Endothelial cell of hepatic sinusoid (primary cell): ENCODE data around the gene MEGF11.

Experiments used
- in situ Hi-C: cut with HindIII; loops from 2 replicates; pipeline ENCODE4 v1.10.0; 2017; ENCODE audit warnings: low sequenced_read_pairs

MEGF11 gene

DNA sequence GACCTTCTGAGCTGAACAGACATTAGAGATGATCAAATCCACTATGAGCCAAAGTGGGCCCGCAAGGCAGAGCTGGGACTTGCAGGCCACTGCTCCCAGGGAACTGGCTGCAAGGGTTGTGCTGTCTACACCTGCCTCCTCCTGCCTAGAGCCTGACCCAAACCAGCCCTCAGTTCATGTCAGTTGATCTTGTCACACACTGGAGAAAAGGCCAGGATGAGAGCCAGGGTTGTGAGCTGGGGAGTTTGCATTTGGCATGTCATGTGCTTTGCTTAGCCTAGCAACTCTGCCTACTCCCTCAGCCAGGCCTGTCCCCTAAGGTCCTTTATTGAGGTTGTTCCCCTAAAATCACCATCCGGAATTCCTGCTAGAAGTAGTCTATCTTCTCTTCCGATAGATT lies 316.5 kb downstream of the MEGF11 start:
- in situ Hi-C loops = no loop called here

- in situ Hi-C loops = no loop called here
Measured at GRCh38 chr15:65936282-65936681, 317.3 kb downstream of the MEGF11 start.

GRCh38 chr15:65935391-65935790 lies 318.2 kb downstream of the MEGF11 start:
- in situ Hi-C loops = no loop called here

DNA sequence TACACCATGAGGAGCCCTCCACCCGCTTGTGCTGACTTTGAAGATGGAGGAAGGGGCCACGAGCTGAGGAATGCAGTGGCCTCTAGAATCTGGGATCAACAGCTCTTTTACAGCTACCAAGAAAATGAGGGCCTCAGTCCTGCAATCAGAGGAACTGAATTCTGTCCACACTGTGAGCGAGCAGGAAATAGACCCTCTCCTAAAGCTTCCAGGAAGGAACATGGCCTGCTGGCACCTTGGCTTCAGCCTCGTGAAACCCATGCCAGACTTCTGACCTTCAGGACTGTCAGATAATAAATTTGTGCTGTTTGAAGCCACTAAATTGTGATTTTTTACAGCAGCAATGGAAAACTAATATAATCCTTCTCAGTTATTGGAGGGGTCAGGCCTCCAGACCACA lies 322.3 kb downstream of the MEGF11 start:
- in situ Hi-C loops = no loop called here

DNA sequence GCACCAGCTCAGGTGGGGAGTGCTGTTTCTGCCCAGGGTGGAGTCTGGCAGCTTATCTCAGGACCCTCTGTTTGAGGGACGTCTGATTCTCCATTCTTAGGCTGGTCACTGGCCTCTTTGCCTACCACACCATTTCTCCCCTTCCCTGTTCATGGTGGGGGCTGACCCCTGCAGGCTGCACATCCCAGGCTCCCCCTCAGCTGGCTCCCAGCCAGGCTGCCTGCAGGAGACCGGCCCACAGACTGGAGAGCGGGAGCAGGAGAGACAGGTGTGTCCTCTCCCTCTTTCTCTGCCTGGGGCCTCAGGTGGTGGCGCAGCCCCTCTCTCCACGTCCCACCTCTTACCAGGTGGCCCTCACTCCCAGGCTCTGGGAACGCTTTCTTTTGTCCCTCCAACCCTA lies 323.4 kb downstream of the MEGF11 start:
- in situ Hi-C loops = no loop called here

GRCh38 chr15:65929573-65929972 lies 324.0 kb downstream of the MEGF11 start:
- in situ Hi-C loops = no loop called here

GRCh38 chr15:65927545-65927944 lies 326.0 kb downstream of the MEGF11 start:
- in situ Hi-C loops = no loop called here

GRCh38 chr15:65926899-65927298 lies 326.7 kb downstream of the MEGF11 start:
- in situ Hi-C loops = no loop called here

DNA sequence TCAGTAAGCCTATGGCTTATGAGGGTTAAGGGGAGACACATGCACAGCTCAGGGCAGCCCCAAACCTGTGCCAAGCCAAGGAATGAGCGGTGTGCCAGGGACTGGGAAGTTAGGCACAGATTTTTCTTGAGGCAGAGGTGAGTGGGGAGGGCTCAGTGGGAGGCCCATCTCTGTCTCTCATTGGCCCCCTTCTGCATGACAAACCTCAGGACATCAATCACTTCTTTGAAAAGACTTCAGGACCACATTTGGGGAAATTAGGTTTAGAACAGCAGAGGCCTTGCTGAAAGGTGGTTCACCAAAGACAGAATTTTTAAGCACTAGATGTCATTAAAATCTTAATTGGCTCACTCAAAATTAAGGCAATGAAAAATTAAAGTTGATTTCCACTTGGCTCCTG lies 327.1 kb downstream of the MEGF11 start:
- in situ Hi-C loops = no loop called here

GRCh38 chr15:65925338-65925737 lies 328.2 kb downstream of the MEGF11 start:
- in situ Hi-C loops = no loop called here

DNA sequence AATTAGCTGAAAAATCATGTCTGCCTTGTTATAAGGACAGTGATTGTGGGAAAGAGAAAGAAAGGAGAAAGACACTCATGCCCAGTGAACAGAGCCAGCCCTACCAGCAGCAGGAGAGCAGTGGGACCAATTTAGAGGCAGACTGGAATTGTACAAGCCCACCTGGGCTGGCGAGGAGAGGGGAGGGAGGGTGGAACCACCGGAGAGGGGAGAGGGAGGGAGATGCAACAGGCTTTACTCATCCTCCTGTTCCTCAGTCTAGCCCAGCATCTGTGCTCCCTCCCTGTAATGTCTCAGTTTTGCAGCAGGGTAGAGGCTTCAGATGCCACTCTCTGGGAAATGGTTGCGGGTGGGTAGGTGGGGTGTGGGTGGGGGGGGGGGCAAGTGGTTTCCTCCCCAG lies 329.5 kb downstream of the MEGF11 start:
- in situ Hi-C loops = no loop called here

DNA sequence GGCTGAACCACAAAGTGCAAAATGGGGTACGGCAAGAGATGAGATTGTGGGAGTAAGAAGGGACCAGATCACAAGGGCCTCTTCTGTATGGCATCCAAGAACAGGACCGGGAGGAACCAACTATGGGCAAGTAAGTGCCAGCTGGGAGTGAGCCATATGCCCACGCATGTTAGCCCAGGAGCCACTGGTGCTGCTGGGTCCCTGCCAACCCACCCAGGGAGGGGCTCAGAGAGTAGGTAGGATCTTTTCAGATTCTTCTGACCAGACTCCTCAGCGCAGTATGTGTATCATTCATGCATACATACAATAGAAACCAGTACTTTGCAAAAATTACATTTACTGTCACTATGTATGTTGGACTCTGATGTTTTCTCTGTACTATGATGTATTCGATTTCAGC lies 330.3 kb downstream of the MEGF11 start:
- in situ Hi-C loops = no loop called here

DNA sequence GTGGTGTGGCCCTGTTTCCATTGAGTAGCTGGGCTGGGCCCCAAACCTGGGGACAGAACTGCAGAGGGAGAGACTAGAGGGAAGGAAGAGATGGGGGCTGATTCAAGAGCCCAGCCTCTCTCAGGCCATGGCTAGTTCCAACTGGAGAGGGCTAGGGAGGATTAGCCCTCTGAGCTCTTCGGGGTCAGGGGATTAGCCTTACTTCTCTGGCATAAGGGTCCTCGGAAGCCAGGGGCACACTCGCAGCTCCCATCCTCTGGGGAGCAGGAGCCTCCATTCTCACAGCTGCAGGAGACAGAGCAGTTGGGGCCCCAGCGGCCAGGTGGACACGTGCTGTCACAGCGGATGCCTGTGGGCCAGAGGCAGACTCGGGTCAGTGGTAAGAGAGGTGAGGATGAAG lies 330.9 kb downstream of the MEGF11 start:
- in situ Hi-C loops = no loop called here

DNA sequence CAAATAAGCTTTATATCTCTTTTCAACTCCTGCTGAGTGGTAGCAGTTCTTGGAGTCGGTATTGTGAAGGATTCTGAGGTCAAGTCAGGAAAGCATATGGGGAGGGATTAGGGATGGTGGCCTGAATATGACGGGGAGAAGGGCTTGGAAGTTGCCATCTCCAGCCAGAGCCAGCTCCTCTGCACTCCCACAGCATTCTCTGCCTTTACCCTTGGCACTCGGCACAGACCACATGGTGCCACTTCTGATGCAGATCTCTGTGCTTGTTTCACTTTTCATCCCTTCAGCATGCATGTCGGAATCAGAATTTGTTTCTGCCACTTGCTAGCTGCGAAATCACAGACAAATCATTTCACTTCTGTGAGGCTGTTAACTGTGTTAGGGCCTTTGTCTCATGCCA lies 331.8 kb downstream of the MEGF11 start:
- in situ Hi-C loops = no loop called here

- in situ Hi-C loops = no loop called here
Measured at GRCh38 chr15:65920825-65921309, 332.7 kb downstream of the MEGF11 start.

DNA sequence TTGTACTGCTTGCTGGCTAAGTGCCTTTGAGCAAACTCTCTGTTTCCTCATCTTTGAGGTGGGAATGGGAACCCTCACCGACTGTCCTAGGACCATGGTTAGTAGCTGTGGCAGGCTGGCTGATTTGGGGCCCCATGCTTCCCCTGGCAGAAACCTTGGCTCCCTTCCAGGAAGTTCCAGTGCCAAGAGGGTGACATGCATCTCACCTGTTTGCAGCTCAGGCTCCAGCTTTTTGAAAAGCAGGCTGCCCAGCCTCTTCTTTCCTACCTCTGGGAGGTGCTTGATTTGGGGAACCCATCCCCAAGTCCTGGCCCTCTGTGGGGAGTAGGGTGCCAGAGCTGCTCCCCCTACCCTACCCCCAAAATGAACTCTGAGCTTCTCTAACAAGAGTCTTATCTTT lies 333.4 kb downstream of the MEGF11 start:
- in situ Hi-C loops = no loop called here

GRCh38 chr15:65919353-65919752 lies 334.2 kb downstream of the MEGF11 start:
- in situ Hi-C loops = no loop called here

DNA sequence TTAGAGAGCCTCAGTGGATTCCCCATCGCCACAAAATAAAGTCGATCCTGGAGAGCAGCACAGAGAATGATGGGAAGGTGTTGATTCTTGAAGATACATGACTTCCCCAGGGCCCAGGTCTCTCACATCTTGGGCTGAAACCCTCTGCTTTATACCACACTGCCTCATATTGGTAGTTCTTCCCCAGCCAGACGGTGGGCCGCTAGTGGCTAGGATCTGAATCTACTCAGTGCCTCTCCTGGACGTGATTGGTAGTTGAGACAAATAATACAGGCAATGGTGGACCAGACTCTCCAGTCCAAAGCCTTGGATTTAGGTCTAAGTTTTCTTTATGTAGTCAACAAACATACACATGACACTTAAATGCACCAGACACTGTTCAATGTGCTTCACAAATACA lies 334.6 kb downstream of the MEGF11 start:
- in situ Hi-C loops = no loop called here

DNA sequence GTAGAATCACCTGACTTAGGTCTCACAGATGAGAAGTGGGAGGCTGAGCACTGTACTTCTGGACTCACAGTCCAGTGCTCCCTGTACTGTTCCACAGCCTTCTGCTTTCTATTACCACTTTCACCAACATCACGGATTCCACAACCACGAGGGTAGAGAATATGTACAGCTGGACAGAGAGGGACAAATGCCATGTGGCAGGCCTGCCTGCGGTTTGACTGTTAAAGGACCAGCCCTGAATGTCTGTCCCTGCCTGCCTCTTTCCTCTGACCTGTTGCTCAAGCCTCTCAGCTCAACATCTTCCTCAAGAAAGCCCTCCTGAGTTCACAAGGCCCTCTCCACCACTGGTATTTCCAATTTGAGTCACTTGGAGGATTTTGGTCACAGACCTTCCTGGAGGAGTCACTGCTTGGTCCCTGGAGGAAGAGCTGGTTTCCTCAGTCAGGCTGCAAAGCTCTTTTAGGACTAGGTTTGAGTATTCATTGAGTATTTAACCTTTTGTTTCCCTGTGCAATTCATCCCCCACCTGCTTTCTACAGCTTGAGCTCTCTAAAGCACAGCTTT lies 335.1 kb downstream of the MEGF11 start:
- in situ Hi-C loops = no loop called here

DNA sequence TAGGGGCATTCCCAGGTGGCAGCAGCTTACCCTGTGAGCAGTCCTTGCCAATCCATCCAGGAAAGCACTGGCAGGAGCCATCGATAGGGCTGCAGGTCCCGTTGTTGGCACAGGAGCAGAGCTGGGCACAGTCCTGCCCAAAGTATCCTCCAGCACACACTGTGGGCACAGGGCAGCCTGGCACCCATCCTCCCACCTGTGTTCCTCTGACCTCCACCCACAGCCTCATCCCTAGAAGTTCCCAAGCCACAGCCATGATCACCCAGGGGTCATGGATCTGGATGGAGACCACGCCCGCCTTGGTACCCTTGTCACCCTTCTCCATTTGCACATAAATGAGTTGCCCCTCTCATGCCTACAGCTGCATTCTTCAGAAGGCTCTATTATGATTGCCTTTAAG lies 335.6 kb downstream of the MEGF11 start:
- in situ Hi-C loops = no loop called here

DNA sequence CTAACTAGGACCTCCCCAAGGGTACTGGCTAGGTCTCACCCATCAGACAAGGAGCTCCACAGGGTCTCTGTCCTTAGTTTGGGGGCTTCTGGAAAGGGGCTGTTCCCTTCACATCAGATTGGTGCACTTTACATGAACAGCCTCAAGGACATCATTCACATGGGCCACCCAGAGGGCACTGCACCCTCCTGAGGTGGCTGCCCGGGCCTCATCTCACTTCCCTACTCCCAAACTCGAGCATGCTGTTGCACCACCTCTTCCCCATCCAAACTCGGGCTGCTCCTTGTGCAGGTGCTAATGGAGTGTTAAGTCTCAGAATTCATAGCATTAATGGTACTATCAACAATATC lies 336.2 kb downstream of the MEGF11 start:
- in situ Hi-C loops = no loop called here

GRCh38 chr15:65916664-65917406 lies 336.7 kb downstream of the MEGF11 start:
- in situ Hi-C loops = no loop called here
